MCF 10A (cell line): ENCODE measurements around the gene TBATA. TPM values are rescaled to one million over a fixed set of nuclear protein-coding genes. Genes with fewer than 3 reads are reported as not detected.

Source experiments
- BruUV-seq: library from RNA; stranded (reverse); fragments of 400-500 nt; replicated peaks from 2 replicates; lab custom pipeline; 2021; lab: Mats Ljungman, UMichigan
- CTCF ChIA-PET: fragments of 300-600 bp; sonication (Branson Sonifier 250); formaldehyde crosslinking; extraction: SDS; loops from one replicate; lab custom pipeline; 2021; ENCODE audit warnings: antibody characterized with exemption, inconsistent platforms; lab: Yijun Ruan, JAX
- POLR2A ChIA-PET: fragments of 300-600, 350-650 bp; sonication (Branson Sonifier 250); formaldehyde crosslinking; extraction: SDS; loops from one replicate; lab custom pipeline; 2020; ENCODE audit warnings: antibody characterized with exemption, inconsistent platforms; lab: Yijun Ruan, JAX
- DNase-seq: peaks from one replicate; pipeline ENCODE4 v3.0.0-alpha.2; 2018; ENCODE audit not compliant: unreplicated experiment
- H3K27ac Mint-ChIP-seq: one replicate; pipeline ENCODE4 v1.8.0; 2022; ENCODE audit warnings: mild to moderate bottlenecking, low read depth, mixed read lengths; ENCODE audit not compliant: unreplicated experiment
- H3K27me3 Mint-ChIP-seq: one replicate; pipeline ENCODE4 v1.8.0; 2022; ENCODE audit warnings: mixed read lengths; ENCODE audit not compliant: insufficient read depth, unreplicated experiment
- H3K36me3 Mint-ChIP-seq: one replicate; pipeline ENCODE4 v1.8.0; 2022; ENCODE audit warnings: mild to moderate bottlenecking, moderate library complexity, mixed read lengths; ENCODE audit not compliant: insufficient read depth, unreplicated experiment
- H3K4me1 Mint-ChIP-seq: one replicate; pipeline ENCODE4 v1.8.0; 2022; ENCODE audit warnings: mixed read lengths; ENCODE audit not compliant: insufficient read depth, unreplicated experiment
- H3K4me3 Mint-ChIP-seq: one replicate; pipeline ENCODE4 v1.8.0; 2022; ENCODE audit warnings: mild to moderate bottlenecking, moderate library complexity, mixed read lengths; ENCODE audit not compliant: unreplicated experiment
- H3K9me3 Mint-ChIP-seq: one replicate; pipeline ENCODE4 v1.8.0; 2022; ENCODE audit warnings: mixed read lengths; ENCODE audit not compliant: unreplicated experiment
- intact Hi-C: fragments of 100-400 bp; cut with micrococcal nuclease; formaldehyde crosslinking; loops from 2 replicates; pipeline ENCODE4 v1.14.1; 2022
- total RNA-seq: library from RNA; stranded (reverse); gene quantifications from 2 replicates; pipeline ENCODE4 v1.2.3, GENCODE V29; 2022
- TF ChIP-seq, protein P1 (sequence below): fragments of 200-600 bp; IDR thresholded peaks from one replicate; pipeline ENCODE4 v1.8.0; 2022; ENCODE audit warnings: antibody characterized with exemption, mild to moderate bottlenecking; ENCODE audit not compliant: unreplicated experiment

TBATA gene
- total RNA-seq, 1 experiment from 2014 or later: not detected

DNA sequence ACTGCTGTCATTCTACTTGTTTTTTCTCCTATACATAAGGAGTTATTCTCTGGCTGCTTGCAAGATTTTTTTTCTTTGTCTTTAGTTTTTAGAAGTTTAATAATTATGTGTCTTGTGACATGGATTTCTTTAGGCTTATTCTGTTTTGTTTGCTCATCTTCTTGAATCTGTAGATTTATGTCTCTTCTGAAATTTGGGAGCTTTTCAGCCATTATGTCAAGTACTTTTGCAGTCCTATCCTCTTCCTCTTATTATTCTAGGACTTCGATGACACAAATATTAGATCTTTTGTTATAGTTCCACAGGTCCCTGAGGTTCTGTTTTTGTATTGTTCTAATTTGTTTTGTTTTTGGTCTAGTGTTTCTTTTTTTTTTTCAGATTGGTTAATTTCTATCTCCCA lies 16.7 kb upstream of the TBATA start:
- H3K4me3 Mint-ChIP-seq: no peak overlapping the region
- ChIA-PET POLR2A (interaction anchor here (3.7 kb wide), 1 partner anchor 15 kb away, joined by 25 read pairs; the partner anchor contains the start of gene SGPL1), CTCF (interaction anchor here (0.7 kb wide), 1 partner anchor 1015 kb away, joined by 3 read pairs; no protein-coding TSS in a partner anchor)
- peaks cover 22% of the 10 kb centered on the region for H3K4me1 Mint-ChIP-seq
- no peak overlapping the region for H3K27ac Mint-ChIP-seq
- intact Hi-C loops: no loop called here
- H3K9me3 Mint-ChIP-seq: no peaks in the 10 kb centered on the region
- no peak for DNase-seq
- H3K27me3 Mint-ChIP-seq: no peaks in the 10 kb centered on the region
- TF ChIP-seq, protein P1, sequence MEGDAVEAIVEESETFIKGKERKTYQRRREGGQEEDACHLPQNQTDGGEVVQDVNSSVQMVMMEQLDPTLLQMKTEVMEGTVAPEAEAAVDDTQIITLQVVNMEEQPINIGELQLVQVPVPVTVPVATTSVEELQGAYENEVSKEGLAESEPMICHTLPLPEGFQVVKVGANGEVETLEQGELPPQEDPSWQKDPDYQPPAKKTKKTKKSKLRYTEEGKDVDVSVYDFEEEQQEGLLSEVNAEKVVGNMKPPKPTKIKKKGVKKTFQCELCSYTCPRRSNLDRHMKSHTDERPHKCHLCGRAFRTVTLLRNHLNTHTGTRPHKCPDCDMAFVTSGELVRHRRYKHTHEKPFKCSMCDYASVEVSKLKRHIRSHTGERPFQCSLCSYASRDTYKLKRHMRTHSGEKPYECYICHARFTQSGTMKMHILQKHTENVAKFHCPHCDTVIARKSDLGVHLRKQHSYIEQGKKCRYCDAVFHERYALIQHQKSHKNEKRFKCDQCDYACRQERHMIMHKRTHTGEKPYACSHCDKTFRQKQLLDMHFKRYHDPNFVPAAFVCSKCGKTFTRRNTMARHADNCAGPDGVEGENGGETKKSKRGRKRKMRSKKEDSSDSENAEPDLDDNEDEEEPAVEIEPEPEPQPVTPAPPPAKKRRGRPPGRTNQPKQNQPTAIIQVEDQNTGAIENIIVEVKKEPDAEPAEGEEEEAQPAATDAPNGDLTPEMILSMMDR: no peak
- no TSS peak for BruUV-seq
- no peaks in the 10 kb centered on the region for H3K36me3 Mint-ChIP-seq

DNA sequence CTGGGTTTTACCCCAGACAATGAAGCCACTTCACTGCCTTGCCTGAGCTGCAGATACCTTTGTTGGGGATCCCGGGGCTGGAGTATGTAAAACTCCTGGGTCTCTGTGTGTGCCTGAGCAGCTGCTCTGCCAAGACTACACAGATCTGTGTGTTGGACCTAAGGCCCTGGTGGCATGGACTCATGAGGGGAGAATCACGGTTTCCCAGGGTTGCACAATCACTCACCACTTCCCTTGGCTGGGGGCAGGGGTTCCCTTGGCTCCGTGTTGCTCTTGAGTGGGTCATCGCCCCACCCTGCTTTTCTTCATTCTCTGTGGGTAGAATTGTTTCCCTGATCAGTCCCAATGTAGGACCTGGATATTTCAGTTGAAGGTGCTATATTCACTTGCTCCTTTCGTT lies 13.9 kb upstream of the TBATA start:
- H3K4me1 Mint-ChIP-seq: peaks cover 12% of the 10 kb centered on the region
- no peak overlapping the region for H3K27ac Mint-ChIP-seq
- intact Hi-C loops: no loop called here
- BruUV-seq: no TSS peak
- no peaks in the 10 kb centered on the region for H3K27me3 Mint-ChIP-seq
- POLR2A ChIA-PET: no interaction called here
- no peak overlapping the region for H3K4me3 Mint-ChIP-seq
- no peak for DNase-seq
- TF ChIP-seq, protein P1: no peak
- no peaks in the 10 kb centered on the region for H3K9me3 Mint-ChIP-seq
- H3K36me3 Mint-ChIP-seq: no peaks in the 10 kb centered on the region
- CTCF ChIA-PET: interaction anchor here (1.1 kb wide), 1 partner anchor 11 kb away, joined by 5 read pairs; no protein-coding TSS in a partner anchor

DNA sequence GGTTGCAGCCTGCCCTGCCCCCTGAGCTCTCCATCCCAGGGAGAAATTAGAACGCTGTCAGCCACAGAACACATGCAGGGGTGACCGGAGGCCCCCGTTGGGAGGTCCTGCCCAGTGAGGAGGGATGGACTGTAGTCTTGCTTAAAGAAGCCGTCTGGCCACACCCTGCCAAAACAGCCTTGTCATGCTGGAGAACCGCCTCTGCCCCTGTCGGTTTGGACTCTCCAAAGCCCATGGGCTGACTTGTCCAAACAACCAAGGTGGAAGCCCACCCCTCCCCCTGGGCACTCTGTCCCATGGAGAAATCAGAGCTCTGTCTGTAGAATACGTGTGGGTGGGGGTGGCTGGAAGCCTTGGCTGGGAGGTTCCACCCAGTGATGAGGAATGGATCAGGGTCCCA lies 12.7 kb upstream of the TBATA start:
- BruUV-seq: no TSS peak
- H3K9me3 Mint-ChIP-seq: no peaks in the 10 kb centered on the region
- no peak overlapping the region for H3K4me3 Mint-ChIP-seq
- DNase-seq: no peak
- POLR2A ChIA-PET: no interaction called here
- intact Hi-C loops: no loop called here
- no peak overlapping the region for H3K27ac Mint-ChIP-seq
- H3K4me1 Mint-ChIP-seq: peaks cover 7% of the 10 kb centered on the region
- TF ChIP-seq, protein P1: no peak
- H3K36me3 Mint-ChIP-seq: no peaks in the 10 kb centered on the region
- CTCF ChIA-PET: interaction anchor here (0.6 to 1.1 kb wide), 2 partner anchors 12 to 86 kb away, joined by 3 to 5 read pairs; no protein-coding TSS in a partner anchor
- no peaks in the 10 kb centered on the region for H3K27me3 Mint-ChIP-seq

DNA sequence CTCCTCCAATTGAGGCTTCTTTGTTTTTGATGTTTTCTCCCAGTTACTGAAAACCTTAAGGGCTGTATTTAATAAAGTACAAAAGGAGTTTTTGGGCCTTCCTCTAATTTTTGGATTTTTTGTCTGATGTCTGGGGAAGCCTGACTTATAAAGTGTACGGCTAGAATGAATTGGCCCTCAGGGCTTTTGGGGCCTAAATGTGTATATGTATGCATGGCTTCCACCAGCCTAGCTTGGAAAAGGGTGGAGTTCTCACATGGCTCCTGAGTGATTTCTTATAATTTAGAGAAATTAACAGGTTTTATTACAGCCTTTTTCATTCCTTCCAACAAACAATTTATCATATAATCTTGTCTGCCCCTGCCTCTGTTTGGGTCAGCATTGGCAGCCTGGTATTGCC lies 10.4 kb upstream of the TBATA start:
- Mint-ChIP-seq H3K27me3 (no peaks in the 10 kb centered on the region), H3K36me3 (no peaks in the 10 kb centered on the region), H3K9me3 (no peaks in the 10 kb centered on the region), H3K4me3 (no peak overlapping the region), H3K4me1 (peaks cover 7% of the 10 kb centered on the region), H3K27ac (no peak overlapping the region)
- no peak for DNase-seq
- intact Hi-C loops: no loop called here
- BruUV-seq: no TSS peak
- TF ChIP-seq, protein P1: no peak
- CTCF ChIA-PET: no interaction called here
- POLR2A ChIA-PET: no interaction called here
